GM21529 (cell line): ENCODE results near the gene PNMA8C.

ENCODE experiments used
- ATAC-seq: cut with Tn5 transposase; IDR thresholded peaks from one replicate; pipeline ENCODE4 v1.9.1; 2021; ENCODE audit not compliant: unreplicated experiment

PNMA8C gene

DNA sequence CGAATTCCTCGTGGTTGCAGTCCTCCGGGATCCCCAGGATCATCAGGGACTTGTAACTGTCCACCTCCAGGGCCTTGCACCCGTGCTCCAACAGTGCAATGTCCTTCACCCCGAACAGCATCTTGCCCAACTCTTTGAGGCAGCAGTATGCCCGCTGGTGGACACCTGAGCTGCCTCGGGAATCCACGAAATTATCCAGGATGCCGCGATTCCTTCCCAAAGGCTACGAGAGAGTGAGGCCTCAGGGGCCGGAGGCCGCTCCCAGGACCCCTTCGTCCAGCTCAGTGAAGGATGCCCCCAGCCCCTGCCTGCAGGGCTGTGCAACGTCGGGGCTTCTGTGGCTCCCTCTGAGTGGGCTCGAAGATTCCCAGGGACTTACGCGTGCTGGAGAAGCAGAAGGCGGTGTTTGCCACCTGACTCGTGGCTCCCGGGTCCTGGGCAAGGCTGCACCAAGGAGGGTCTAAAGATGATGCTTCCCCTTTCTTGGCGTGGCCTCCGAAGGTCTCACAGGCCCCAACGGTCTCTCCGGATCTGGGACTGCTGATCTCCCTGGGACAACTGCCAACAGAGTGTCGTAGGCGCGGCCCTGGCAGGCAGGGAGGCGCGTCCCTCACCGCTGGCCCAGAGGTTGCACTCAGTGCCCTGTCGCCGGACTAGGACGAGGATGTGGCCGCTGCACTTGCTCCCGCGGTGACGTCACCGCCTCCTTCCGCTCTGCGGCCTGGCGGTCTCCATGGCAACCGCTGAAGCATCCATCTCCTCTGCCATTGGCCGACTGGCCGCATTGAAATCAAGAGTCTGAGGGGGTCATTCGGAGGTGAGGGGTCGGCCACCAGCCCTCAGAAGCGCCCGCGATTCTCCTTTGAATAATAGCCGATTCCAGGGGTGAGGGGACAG lies at the start of gene PNMA8C:
TSS of gene PNMA8C (minus strand) at position 698 of the 897 bp plus-strand sequence. CDS start at position 121, 577 bp downstream.
- no peak for ATAC-seq

DNA sequence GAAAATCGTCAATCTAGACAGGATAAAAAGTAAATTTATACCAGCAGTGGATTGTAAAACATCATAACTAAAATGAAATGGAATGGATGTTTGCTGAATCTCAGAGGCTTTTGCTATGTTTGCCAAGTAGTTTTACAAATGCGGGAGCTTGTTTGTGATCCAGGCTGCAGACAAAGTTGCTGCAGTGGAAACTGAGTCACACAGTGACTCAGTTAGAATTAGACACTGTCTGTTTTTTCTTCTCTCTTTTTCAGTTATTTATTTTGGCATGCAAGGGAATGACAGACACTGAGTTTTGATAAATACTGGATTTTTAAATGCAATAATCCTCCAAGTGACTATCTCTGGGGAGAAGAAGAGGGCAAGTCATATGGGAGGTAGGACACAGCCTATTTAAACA lies 47.2 kb upstream of the PNMA8C start:
- ATAC-seq = no peak

GRCh38 chr19:46474211-46474610 lies 45.5 kb upstream of the PNMA8C start:
- ATAC-seq = no peak

DNA sequence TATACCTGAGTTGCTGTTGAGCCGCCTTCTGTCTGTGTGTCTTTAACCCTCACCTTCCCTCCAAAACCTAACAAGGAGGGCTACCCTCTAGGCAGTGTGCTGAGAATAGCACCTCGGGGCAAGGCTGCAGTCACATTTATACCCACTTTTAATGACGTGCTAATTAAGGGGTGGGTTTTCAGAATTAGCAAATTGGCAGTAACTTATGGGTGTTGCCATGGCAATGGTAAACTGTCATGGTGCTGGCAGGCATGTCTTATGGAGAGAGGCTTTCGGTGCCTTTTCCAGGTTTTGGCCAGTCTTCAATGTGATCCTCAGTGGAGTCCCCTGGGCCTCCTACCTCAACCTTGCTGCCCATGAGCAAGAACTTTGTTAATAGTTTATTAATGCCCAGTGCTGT lies 43.9 kb upstream of the PNMA8C start:
- no peak for ATAC-seq

DNA sequence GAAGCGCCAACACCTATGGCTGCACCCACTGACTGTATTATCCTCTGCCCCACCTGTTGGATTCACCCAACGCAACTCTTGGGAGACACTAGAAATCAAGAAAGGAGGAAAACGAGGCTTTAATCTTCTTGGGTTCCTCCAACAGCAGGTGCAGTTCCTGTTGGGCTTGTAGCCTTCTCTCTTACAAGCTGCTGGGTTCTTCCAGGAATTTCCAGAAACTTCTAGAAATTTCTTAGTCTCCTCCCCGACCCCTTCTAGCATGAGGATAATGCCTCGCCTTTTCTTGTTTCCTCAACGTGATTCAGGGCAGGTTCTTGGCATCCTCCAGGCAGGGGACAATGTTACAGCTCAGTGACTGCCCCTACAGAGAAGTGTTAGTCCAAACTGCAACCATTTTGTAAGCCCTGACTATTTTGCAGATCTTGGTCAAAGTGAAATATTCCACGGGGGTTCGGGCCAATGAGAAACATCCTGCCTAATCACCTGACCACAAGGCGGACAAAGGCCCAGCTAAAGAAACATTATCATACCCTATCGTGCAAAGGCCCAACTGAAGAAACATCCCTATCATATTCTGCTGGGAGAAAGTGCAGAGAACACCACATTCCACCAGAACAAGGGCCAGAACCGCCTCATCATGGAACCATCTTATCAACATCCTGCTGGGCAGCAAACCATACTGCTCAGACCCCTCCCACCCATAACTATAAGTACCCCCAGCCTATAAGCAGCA lies 43.2 kb upstream of the PNMA8C start:
- no peak for ATAC-seq

DNA sequence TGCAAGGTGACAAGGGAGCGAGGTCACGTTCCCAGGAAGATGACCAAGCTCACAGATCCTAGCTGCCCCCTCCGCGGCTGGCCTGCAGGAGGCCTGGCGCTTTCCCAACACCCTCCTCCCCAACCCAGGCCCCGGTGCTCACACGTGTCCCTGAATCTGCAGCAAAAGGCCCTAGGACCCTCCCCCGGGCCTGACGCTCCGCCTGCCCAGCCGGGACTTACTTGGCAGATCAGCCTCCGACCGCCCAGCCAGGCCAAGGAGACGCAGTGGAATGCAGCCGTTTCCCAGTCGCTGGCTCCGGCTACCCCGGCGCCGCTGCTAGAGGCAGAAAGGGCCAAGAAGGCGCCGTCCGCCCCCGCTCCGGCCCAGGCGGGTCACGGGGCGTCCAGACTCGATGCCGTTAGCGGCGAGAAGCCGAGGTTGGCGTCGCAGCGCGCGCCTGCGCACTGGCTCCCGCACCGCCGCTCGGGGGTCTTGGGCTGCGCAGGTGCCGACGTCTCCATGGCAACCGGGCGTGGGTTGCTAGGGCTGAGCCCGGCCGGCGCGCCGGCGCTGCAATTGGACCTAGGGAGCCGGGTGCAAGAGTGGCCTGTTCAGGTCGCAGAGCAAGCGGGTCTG lies 42.5 kb upstream of the PNMA8C start, which contains the start of gene PNMA8A:
TSS of gene PNMA8A (minus strand) at position 448 of the 618 bp plus-strand sequence. CDS start 528 bp downstream, outside the sequence.
- no peak for ATAC-seq

DNA sequence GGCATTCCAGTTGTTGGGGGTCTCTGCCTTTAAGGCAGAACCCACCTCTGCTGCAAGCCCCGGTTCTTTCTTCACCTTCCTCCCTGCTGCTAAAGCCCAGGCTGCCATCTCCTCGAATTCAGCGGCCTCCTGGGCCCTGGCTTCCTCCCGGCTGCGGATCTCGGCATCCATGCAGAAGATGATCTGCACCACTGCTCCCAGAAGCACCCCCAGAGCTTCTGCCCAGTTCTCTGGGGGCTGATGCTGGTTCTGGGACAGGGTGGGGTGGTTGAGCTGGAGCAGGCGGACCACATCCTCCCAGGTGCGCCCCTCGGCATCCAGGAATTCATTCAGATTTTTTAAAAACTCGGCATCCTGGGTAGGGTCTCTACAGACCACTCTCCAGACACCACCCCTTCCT lies 41.6 kb upstream of the PNMA8C start:
- no peak for ATAC-seq

DNA sequence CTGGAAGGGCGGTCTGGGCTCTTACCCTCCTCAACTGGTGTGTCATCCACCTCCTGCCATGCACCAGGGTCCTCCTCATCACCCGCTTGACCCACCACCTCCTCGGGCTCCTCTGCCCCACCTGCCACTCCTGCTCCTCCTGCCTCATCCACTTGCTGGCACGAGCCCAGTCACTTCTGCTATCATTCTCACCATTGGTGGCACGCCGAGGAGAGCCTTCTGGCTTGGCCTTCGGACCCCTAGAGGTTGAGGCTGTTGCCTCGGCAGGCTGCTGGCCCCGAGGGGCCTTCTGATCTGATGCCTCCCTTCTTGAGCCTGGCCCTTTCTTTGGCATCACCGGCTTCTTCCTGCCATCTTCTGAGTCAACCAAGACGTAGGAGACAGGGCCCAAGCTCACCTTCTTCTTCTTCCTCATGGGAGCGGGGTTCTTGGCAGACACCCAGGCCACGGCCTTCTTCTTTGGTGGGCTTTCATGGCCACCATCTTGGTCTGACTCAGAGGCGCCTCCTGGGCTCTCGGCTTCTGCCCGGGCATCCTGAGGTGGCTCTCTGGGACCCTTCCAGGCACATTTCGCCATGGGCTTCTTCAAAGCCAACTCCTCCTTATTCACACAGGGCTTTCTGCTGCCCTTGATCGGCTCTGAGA lies 40.9 kb upstream of the PNMA8C start:
- ATAC-seq = no peak

GRCh38 chr19:46466536-46467196 lies 37.9 kb upstream of the PNMA8C start:
- peak; percentile 87 for ATAC-seq

- ATAC-seq = no peak
These were observed 34.8 kb upstream of the PNMA8C start for GRCh38 chr19:46463516-46463915.

GRCh38 chr19:46461537-46461936 lies 32.8 kb upstream of the PNMA8C start:
- no peak for ATAC-seq

- no peak for ATAC-seq
These were observed 32.2 kb upstream of the PNMA8C start for GRCh38 chr19:46460981-46461380.

DNA sequence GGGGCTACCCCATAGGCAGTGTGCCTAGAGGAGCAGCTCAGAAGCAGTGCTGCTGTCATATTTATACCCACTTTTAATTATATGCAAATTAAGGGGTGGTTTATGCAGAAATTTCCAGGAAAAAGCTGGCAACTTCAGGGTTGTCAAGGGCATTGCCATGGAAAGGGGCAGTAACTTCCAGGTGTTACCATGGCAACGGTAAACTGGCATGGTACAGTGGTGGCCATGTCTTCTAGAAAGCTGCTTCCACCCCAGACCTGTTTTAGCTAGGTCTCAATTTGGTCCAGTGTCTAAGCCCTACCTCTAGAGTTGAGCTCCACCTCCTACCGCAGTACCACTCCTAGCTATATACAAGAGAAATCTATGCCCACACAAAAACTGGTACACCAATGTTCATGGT lies 31.3 kb upstream of the PNMA8C start:
- no peak for ATAC-seq

GRCh38 chr19:46456930-46457329 lies 28.2 kb upstream of the PNMA8C start:
- no peak for ATAC-seq

DNA sequence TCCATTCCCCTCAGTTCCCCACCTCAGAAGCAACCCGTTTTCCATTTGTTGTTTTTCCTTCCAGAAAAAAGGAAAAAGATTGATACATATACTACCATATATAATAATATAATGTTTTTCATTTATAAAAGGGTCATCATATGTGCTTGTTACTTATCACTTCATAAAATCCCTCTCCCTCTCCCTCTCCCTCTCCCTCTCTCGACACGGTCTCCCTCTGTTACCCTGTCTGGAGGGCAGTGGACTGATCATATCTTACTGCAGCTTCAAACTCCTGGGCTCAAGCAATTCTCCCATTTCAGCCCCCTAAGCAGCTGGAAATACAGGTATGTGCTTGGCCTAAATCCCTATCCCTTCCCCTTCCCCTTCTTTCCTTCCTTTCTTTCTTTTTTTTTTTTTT lies 25.5 kb upstream of the PNMA8C start:
- ATAC-seq = no peak

GRCh38 chr19:46453661-46454060 lies 24.9 kb upstream of the PNMA8C start:
- no peak for ATAC-seq

- ATAC-seq = no peak
These were observed 23.4 kb upstream of the PNMA8C start for GRCh38 chr19:46452186-46452585.

- no peak for ATAC-seq
These were observed 22.6 kb upstream of the PNMA8C start for GRCh38 chr19:46451352-46451751.

DNA sequence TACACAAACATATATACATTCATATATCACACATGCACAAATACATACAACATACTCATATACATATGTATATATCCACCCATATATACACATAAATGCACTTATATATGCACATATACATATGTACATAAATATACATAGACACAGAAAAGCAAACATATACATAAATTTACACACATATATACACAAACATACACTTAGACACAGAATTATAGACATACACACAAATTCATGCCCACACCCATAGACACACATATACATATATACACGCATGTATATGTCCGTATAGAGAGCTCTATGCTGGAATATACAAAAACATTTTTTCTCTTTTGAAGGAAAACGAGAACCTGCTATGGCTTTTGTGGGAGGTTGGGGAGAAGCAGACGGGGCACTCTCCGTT lies 22.0 kb upstream of the PNMA8C start:
- ATAC-seq = no peak

- ATAC-seq = no peak
These were observed 20.5 kb upstream of the PNMA8C start for GRCh38 chr19:46449228-46449627.

DNA sequence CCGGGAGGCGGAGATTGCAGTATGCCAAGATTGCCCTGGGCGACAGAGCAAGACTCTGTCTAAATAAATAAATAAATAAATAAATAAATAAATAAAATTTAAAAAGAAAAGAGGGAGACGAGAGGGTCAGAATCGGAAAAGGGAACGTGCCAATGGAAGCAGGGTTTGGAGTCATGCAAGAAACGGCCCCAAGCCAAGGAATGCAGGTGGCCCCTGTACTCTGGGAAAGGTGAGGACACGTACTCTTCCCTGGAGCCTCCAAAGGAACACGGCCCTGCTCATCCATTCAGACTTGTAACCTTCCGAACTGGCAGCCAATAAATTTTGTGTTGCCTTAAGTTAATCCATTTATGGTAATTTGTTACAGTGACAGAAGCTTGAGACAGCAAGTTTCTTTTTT lies 19.9 kb upstream of the PNMA8C start:
- ATAC-seq = no peak
